Endodermal cell (in vitro differentiated cells): ENCODE results near the gene EFCAB6. TPM values are rescaled to one million over a fixed set of nuclear protein-coding genes. Genes with fewer than 3 reads are reported as not detected.

Experiments
- DNase-seq: peaks from one replicate; pipeline ENCODE4 v3.0.0-alpha.2; 2017
- H3K27ac ChIP-seq: 2 replicates; pipeline ENCODE4 v1.5.1; 2013; ENCODE audit warnings: mild to moderate bottlenecking, low read depth, low read length, moderate library complexity
- H3K27me3 ChIP-seq: 2 replicates; pipeline ENCODE4 v1.6.1; 2013; ENCODE audit warnings: mild to moderate bottlenecking, low read length, moderate library complexity; ENCODE audit not compliant: insufficient read depth, control insufficient read depth, poor library complexity, severe bottlenecking
- H3K36me3 ChIP-seq: 2 replicates; pipeline ENCODE4 v1.7.0; 2013; ENCODE audit warnings: mild to moderate bottlenecking, low read length, moderate library complexity; ENCODE audit not compliant: control insufficient read depth, insufficient read depth
- H3K4me1 ChIP-seq: one replicate; pipeline ENCODE4 v1.7.0; 2013; ENCODE audit warnings: low read length; ENCODE audit not compliant: control insufficient read depth, insufficient read depth
- H3K4me3 ChIP-seq: 2 replicates; pipeline ENCODE4 v1.5.1; 2013; ENCODE audit warnings: mild to moderate bottlenecking, low read length, moderate library complexity
- H3K9ac ChIP-seq: 2 replicates; pipeline ENCODE4 v1.6.1; 2013; ENCODE audit warnings: mild to moderate bottlenecking, low read length, moderate library complexity; ENCODE audit not compliant: poor library complexity, severe bottlenecking; ENCODE audit errors: extremely low read depth
- H3K9me3 ChIP-seq: 2 replicates; pipeline ENCODE4 v1.6.1; 2013; ENCODE audit warnings: mild to moderate bottlenecking, low read length, moderate library complexity; ENCODE audit not compliant: control insufficient read depth
- H3K27ac Mint-ChIP-seq: 2 replicates; pipeline ENCODE4 v1.8.0; 2020; ENCODE audit warnings: mixed read lengths
- H3K27me3 Mint-ChIP-seq: 2 replicates; pipeline ENCODE4 v1.8.0; 2021; ENCODE audit warnings: mild to moderate bottlenecking, mixed read lengths; ENCODE audit not compliant: insufficient read depth
- H3K36me3 Mint-ChIP-seq: 2 replicates; pipeline ENCODE4 v1.8.0; 2020; ENCODE audit warnings: low read depth, mixed read lengths
- H3K4me1 Mint-ChIP-seq: 2 replicates; pipeline ENCODE4 v1.8.0; 2020; ENCODE audit warnings: mixed read lengths
- H3K4me3 Mint-ChIP-seq: 2 replicates; pipeline ENCODE4 v1.8.0; 2020; ENCODE audit warnings: mild to moderate bottlenecking, moderate library complexity, mixed read lengths
- H3K9me3 Mint-ChIP-seq: 2 replicates; pipeline ENCODE4 v1.8.0; 2020; ENCODE audit warnings: mild to moderate bottlenecking, mixed read lengths
- WGBS, 2 experiments: methylation state at CpG; one replicate each; pipeline versions ENCODE4 v1.1.5 to v1.1.7; 2013; ENCODE audit warnings: missing lambda C conversion rate in 2 of 2, mixed read lengths in 1 of 2; ENCODE audit not compliant: insufficient coverage in 1 of 2, insufficient read length in 1 of 2; 5-methylcytosine and 5-hydroxymethylcytosine counted together
- total RNA-seq, 2 donors: library from RNA; stranded (reverse); fragmentation: NEBNext Ultra II Directional in 1 of 2; extraction: Animal tissue kit (Norgen Biotek cat#: 25700) in 1 of 2; gene quantifications; 2 replicates in 1 of 2; 3 replicates in 1 of 2; pipeline ENCODE4 v1.2.1, GENCODE V29; 2021
- TF ChIP-seq, protein P1 (sequence below): fragments of 200-600 bp; sonication (generic); conservative IDR thresholded peaks from 2 replicates; pipeline ENCODE4 v1.5.0; 2021; ENCODE audit warnings: antibody characterized with exemption, mild to moderate bottlenecking

Gene EFCAB6
- total RNA-seq, 2 donors from 2014 or later = 1.8 to 2.0 TPM

DNA sequence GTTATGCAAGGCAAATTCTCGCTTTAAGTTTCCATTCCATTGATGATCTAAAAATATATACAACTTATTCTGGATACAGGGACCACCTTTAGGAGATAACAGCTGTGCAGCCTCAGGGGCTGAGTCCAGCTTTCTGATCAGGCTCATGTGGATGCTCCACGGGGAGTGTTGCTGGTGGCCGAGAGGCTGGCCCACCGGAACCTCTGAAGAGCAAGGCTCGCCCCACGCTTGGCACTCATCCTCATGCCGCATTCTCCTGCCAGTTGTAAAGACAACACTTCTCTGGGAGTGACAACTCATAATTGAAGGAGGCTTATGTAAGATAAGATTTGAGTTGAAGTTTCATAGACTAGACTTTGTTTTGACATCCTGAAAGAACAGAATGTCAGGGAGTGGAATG, 276.8 kb downstream of the EFCAB6 start:
- Mint-ChIP-seq H3K36me3 (peaks cover 6% of the 10 kb centered on the region), H3K4me3 (no peak overlapping the region), H3K27me3 (peaks cover 2% of the 10 kb centered on the region), H3K27ac (no peak overlapping the region), H3K9me3 (peaks cover 22% of the 10 kb centered on the region), H3K4me1 (no peaks in the 10 kb centered on the region)
- 94 to 95% methylated on average over 7 of the region's 7 CpGs for WGBS, 2 experiments
- no peaks in the 10 kb centered on the region for H3K4me1 ChIP-seq
- no peak for DNase-seq
- TF ChIP-seq, protein P1, sequence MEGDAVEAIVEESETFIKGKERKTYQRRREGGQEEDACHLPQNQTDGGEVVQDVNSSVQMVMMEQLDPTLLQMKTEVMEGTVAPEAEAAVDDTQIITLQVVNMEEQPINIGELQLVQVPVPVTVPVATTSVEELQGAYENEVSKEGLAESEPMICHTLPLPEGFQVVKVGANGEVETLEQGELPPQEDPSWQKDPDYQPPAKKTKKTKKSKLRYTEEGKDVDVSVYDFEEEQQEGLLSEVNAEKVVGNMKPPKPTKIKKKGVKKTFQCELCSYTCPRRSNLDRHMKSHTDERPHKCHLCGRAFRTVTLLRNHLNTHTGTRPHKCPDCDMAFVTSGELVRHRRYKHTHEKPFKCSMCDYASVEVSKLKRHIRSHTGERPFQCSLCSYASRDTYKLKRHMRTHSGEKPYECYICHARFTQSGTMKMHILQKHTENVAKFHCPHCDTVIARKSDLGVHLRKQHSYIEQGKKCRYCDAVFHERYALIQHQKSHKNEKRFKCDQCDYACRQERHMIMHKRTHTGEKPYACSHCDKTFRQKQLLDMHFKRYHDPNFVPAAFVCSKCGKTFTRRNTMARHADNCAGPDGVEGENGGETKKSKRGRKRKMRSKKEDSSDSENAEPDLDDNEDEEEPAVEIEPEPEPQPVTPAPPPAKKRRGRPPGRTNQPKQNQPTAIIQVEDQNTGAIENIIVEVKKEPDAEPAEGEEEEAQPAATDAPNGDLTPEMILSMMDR = no peak
- H3K9ac ChIP-seq = no peak overlapping the region
- H3K27me3 ChIP-seq = no peaks in the 10 kb centered on the region
- H3K27ac ChIP-seq = no peak overlapping the region
- peaks cover 10% of the 10 kb centered on the region for H3K9me3 ChIP-seq
- H3K36me3 ChIP-seq = no peaks in the 10 kb centered on the region
- no peak overlapping the region for H3K4me3 ChIP-seq

DNA sequence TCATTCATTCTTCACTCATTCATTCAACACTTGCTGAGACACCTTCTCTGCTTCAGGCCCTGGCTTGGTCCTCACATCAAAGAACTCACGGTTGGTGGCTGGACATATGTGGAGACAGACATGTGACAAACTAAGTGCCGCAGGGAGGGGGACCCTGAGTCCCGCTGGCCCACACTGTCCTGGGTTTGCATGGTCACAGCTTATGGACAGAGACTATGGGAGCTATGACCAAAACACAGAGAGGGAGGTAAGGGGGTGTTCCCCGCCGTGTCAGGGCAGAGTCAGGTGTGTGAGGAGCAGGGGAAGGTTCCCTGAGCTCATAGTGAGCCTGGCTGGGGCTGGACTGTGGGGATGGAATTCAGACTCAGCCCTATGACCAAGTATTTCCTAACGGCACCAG, 277.2 kb downstream of the EFCAB6 start:
- peaks cover 22% of the 10 kb centered on the region for H3K9me3 Mint-ChIP-seq
- H3K36me3 ChIP-seq = no peaks in the 10 kb centered on the region
- H3K4me3 Mint-ChIP-seq = no peak overlapping the region
- H3K4me3 ChIP-seq = no peak overlapping the region
- H3K27me3 ChIP-seq = no peaks in the 10 kb centered on the region
- TF ChIP-seq, protein P1 = no peak
- no peak for DNase-seq
- peaks cover 2% of the 10 kb centered on the region for H3K27me3 Mint-ChIP-seq
- no peak overlapping the region for H3K27ac ChIP-seq
- H3K9ac ChIP-seq = no peak overlapping the region
- no peak overlapping the region for H3K27ac Mint-ChIP-seq
- 93 to 94% methylated on average over 6 of the region's 6 CpGs for WGBS, 2 experiments
- no peaks in the 10 kb centered on the region for H3K4me1 ChIP-seq
- H3K4me1 Mint-ChIP-seq = no peaks in the 10 kb centered on the region
- peaks cover 10% of the 10 kb centered on the region for H3K9me3 ChIP-seq
- H3K36me3 Mint-ChIP-seq = peaks cover 6% of the 10 kb centered on the region

DNA sequence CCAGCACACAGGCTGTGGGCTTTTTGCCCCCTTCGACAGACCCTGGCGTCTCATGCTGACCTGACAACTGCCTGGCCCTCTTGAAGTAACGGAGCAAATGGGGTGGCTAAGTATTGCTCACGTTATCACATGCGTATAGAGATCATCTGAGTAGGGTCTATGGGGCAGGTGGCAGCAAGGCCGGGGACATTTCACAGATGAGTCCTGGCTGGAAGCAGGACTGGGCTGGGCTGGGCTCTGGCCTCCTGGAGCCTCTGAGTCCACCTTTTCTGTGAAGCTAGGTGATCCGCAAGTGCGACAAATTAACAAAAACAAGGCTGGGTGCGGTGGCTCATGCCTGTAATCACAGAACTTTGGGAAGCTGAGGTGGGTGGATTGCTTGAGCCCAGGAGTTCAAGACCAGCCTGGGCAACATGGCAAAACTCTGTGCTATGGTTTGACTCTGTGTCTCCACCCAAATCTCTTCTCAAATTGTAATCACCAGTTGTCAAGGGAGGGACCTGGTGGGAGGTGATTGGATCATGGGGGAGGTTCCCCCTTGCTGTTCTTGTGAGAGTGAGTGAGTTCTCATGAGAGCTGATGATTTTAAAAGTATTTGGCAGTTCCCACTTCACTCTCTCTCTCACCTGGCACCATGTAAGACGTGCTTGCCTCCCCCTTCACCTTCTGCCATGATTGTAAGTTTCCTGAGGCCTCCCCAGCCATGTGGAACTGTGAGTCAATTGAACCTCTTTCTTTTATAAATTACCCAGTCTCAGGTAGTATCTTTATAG, 278.3 kb downstream of the EFCAB6 start:
- no peaks in the 10 kb centered on the region for H3K36me3 ChIP-seq
- no peak overlapping the region for H3K4me3 ChIP-seq
- TF ChIP-seq, protein P1 = no peak
- H3K4me1 Mint-ChIP-seq = no peaks in the 10 kb centered on the region
- H3K27ac Mint-ChIP-seq = no peak overlapping the region
- peaks cover 21% of the 10 kb centered on the region for H3K9me3 Mint-ChIP-seq
- H3K27me3 ChIP-seq = no peaks in the 10 kb centered on the region
- peaks cover 6% of the 10 kb centered on the region for H3K36me3 Mint-ChIP-seq
- no peaks in the 10 kb centered on the region for H3K4me1 ChIP-seq
- peaks cover 10% of the 10 kb centered on the region for H3K9me3 ChIP-seq
- H3K9ac ChIP-seq = no peak overlapping the region
- H3K27me3 Mint-ChIP-seq = peaks cover 2% of the 10 kb centered on the region
- WGBS, 2 experiments = 93 to 96% methylated on average over 7 to 10 of the region's 10 CpGs
- DNase-seq = no peak
- no peak overlapping the region for H3K4me3 Mint-ChIP-seq
- no peak overlapping the region for H3K27ac ChIP-seq
